ENCODE results near the gene PSMB9.
A peak's percentile ranks its signal among the peaks of the same experiment; 100 is the strongest.
"Not testable (repeated sequence)": the region's sequence is repeated elsewhere in the genome, so short reads cannot be mapped to it uniquely, and the experiment has no call there.

The PSMB9 gene

GRCh38 chr6:32879691-32880090, 25.7 kb downstream of the PSMB9 start:
- TF ChIP-seq CTCF (IDR thresholded peaks at IDR 0.05; ENCODE audit: extremely low read depth, missing control alignments), result no peak
- no peak for DNase-seq (ENCODE audit: low spot score)

GRCh38 chr6:32880962-32881361, 27.0 kb downstream of the PSMB9 start:
- not testable (repeated sequence) for DNase-seq (ENCODE audit: low spot score)

GRCh38 chr6:32882879-32883250, 28.9 kb downstream of the PSMB9 start:
- DNase-seq (ENCODE audit: low spot score), result no peak
- no peak for TF ChIP-seq CTCF (IDR thresholded peaks at IDR 0.05; ENCODE audit: extremely low read depth, missing control alignments)

GRCh38 chr6:32883789-32884188, 29.8 kb downstream of the PSMB9 start:
- DNase-seq (ENCODE audit: low spot score), result no peak
- no peak for TF ChIP-seq CTCF (IDR thresholded peaks at IDR 0.05; ENCODE audit: extremely low read depth, missing control alignments)

- no peak for TF ChIP-seq CTCF (IDR thresholded peaks at IDR 0.05; ENCODE audit: extremely low read depth, missing control alignments)
- DNase-seq (ENCODE audit: low spot score), result peak; percentile 75
These were observed 31.8 kb downstream of the PSMB9 start for GRCh38 chr6:32885698-32886286.

GRCh38 chr6:32886681-32887383, 32.8 kb downstream of the PSMB9 start:
- no peak for DNase-seq (ENCODE audit: low spot score)
- TF ChIP-seq CTCF (IDR thresholded peaks at IDR 0.05; ENCODE audit: extremely low read depth, missing control alignments), result no peak

GRCh38 chr6:32887616-32888015, 33.6 kb downstream of the PSMB9 start:
- DNase-seq (ENCODE audit: low spot score), result no peak
- no peak for TF ChIP-seq CTCF (IDR thresholded peaks at IDR 0.05; ENCODE audit: extremely low read depth, missing control alignments)

GRCh38 chr6:32888576-32888975, 34.6 kb downstream of the PSMB9 start:
- TF ChIP-seq CTCF (IDR thresholded peaks at IDR 0.05; ENCODE audit: extremely low read depth, missing control alignments), result no peak
- DNase-seq (ENCODE audit: low spot score), result no peak

All from GM20000 (cell line).